MCF 10A (cell line): ENCODE results near the gene RPS5. TPM values are rescaled to one million over a fixed set of nuclear protein-coding genes. Genes with fewer than 3 reads are reported as not detected.

Experiments used
- BruUV-seq: library from RNA; stranded (reverse); fragments of 400-500 nt; replicated peaks from 2 replicates; lab custom pipeline; 2021; lab: Mats Ljungman, UMichigan
- CTCF ChIA-PET: fragments of 300-600 bp; sonication (Branson Sonifier 250); formaldehyde crosslinking; extraction: SDS; loops from one replicate; lab custom pipeline; 2021; ENCODE audit warnings: antibody characterized with exemption, inconsistent platforms; lab: Yijun Ruan, JAX
- POLR2A ChIA-PET: fragments of 300-600, 350-650 bp; sonication (Branson Sonifier 250); formaldehyde crosslinking; extraction: SDS; loops from one replicate; lab custom pipeline; 2020; ENCODE audit warnings: antibody characterized with exemption, inconsistent platforms; lab: Yijun Ruan, JAX
- DNase-seq: peaks from one replicate; pipeline ENCODE4 v3.0.0-alpha.2; 2018; ENCODE audit not compliant: unreplicated experiment
- H3K27ac Mint-ChIP-seq: one replicate; pipeline ENCODE4 v1.8.0; 2022; ENCODE audit warnings: mild to moderate bottlenecking, low read depth, mixed read lengths; ENCODE audit not compliant: unreplicated experiment
- H3K27me3 Mint-ChIP-seq: one replicate; pipeline ENCODE4 v1.8.0; 2022; ENCODE audit warnings: mixed read lengths; ENCODE audit not compliant: insufficient read depth, unreplicated experiment
- H3K36me3 Mint-ChIP-seq: one replicate; pipeline ENCODE4 v1.8.0; 2022; ENCODE audit warnings: mild to moderate bottlenecking, moderate library complexity, mixed read lengths; ENCODE audit not compliant: insufficient read depth, unreplicated experiment
- H3K4me1 Mint-ChIP-seq: one replicate; pipeline ENCODE4 v1.8.0; 2022; ENCODE audit warnings: mixed read lengths; ENCODE audit not compliant: insufficient read depth, unreplicated experiment
- H3K4me3 Mint-ChIP-seq: one replicate; pipeline ENCODE4 v1.8.0; 2022; ENCODE audit warnings: mild to moderate bottlenecking, moderate library complexity, mixed read lengths; ENCODE audit not compliant: unreplicated experiment
- H3K9me3 Mint-ChIP-seq: one replicate; pipeline ENCODE4 v1.8.0; 2022; ENCODE audit warnings: mixed read lengths; ENCODE audit not compliant: unreplicated experiment
- intact Hi-C: fragments of 100-400 bp; cut with micrococcal nuclease; formaldehyde crosslinking; loops from 2 replicates; pipeline ENCODE4 v1.14.1; 2022
- total RNA-seq: library from RNA; stranded (reverse); gene quantifications from 2 replicates; pipeline ENCODE4 v1.2.3, GENCODE V29; 2022
- TF ChIP-seq, protein P1 (sequence below): fragments of 200-600 bp; IDR thresholded peaks from one replicate; pipeline ENCODE4 v1.8.0; 2022; ENCODE audit warnings: antibody characterized with exemption, mild to moderate bottlenecking; ENCODE audit not compliant: unreplicated experiment

The RPS5 gene
- total RNA-seq, 1 experiment from 2014 or later = 1,779 TPM

GRCh38 chr19:58406818-58407657 is 20.0 kb downstream of the RPS5 start:
- Mint-ChIP-seq H3K27ac (peak overlapping the region; percentile 95), H3K36me3 (peaks cover 22% of the 10 kb centered on the region), H3K27me3 (no peaks in the 10 kb centered on the region), H3K9me3 (no peaks in the 10 kb centered on the region), H3K4me1 (peaks cover 26% of the 10 kb centered on the region), H3K4me3 (peak overlapping the region; percentile 81)
- DNase-seq = no peak
- intact Hi-C loops = loop anchor here (5.0 kb wide), 1 partner anchor 45 kb away; the partner anchor contains the start of gene ZNF324B
- BruUV-seq = no TSS peak
- TF ChIP-seq, protein P1, sequence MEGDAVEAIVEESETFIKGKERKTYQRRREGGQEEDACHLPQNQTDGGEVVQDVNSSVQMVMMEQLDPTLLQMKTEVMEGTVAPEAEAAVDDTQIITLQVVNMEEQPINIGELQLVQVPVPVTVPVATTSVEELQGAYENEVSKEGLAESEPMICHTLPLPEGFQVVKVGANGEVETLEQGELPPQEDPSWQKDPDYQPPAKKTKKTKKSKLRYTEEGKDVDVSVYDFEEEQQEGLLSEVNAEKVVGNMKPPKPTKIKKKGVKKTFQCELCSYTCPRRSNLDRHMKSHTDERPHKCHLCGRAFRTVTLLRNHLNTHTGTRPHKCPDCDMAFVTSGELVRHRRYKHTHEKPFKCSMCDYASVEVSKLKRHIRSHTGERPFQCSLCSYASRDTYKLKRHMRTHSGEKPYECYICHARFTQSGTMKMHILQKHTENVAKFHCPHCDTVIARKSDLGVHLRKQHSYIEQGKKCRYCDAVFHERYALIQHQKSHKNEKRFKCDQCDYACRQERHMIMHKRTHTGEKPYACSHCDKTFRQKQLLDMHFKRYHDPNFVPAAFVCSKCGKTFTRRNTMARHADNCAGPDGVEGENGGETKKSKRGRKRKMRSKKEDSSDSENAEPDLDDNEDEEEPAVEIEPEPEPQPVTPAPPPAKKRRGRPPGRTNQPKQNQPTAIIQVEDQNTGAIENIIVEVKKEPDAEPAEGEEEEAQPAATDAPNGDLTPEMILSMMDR = no peak
- ChIA-PET POLR2A (interaction anchor here (0.6 to 0.8 kb wide), 3 partner anchors 15 to 159 kb away, joined by 3 to 4 read pairs (median 3); partner anchors contain the start of gene ZNF324B), CTCF (interaction anchor here (0.9 to 2.1 kb wide), 3 partner anchors 11 to 20 kb away, joined by 3 to 6 read pairs (median 3); partner anchors contain the start of genes RNF225 and RPS5)

GRCh38 chr19:58407658-58408151 is 20.6 kb downstream of the RPS5 start:
- DNase-seq = no peak
- POLR2A ChIA-PET = interaction anchor here (1.0 to 2.7 kb wide), 10 partner anchors 11 to 168 kb away, joined by 3 to 24 read pairs (median 6); partner anchors contain the start of genes ZBTB45, ZNF324B, ZNF446 and ZNF497
- intact Hi-C loops = loop anchor here (1.0 to 5.0 kb wide), 2 partner anchors 45 to 59 kb away; partner anchors contain the start of gene ZNF324B
- no peaks in the 10 kb centered on the region for H3K9me3 Mint-ChIP-seq
- BruUV-seq = TSS peak; percentile 81
- H3K27me3 Mint-ChIP-seq = no peaks in the 10 kb centered on the region
- H3K4me3 Mint-ChIP-seq = peak overlapping the region; percentile 81
- peaks cover 26% of the 10 kb centered on the region for H3K4me1 Mint-ChIP-seq
- TF ChIP-seq, protein P1 = no peak
- peak overlapping the region; percentile 95 for H3K27ac Mint-ChIP-seq
- CTCF ChIA-PET = interaction anchor here (2.1 kb wide), 1 partner anchor 10 kb away, joined by 6 read pairs; no protein-coding TSS in a partner anchor
- H3K36me3 Mint-ChIP-seq = peaks cover 22% of the 10 kb centered on the region

DNA sequence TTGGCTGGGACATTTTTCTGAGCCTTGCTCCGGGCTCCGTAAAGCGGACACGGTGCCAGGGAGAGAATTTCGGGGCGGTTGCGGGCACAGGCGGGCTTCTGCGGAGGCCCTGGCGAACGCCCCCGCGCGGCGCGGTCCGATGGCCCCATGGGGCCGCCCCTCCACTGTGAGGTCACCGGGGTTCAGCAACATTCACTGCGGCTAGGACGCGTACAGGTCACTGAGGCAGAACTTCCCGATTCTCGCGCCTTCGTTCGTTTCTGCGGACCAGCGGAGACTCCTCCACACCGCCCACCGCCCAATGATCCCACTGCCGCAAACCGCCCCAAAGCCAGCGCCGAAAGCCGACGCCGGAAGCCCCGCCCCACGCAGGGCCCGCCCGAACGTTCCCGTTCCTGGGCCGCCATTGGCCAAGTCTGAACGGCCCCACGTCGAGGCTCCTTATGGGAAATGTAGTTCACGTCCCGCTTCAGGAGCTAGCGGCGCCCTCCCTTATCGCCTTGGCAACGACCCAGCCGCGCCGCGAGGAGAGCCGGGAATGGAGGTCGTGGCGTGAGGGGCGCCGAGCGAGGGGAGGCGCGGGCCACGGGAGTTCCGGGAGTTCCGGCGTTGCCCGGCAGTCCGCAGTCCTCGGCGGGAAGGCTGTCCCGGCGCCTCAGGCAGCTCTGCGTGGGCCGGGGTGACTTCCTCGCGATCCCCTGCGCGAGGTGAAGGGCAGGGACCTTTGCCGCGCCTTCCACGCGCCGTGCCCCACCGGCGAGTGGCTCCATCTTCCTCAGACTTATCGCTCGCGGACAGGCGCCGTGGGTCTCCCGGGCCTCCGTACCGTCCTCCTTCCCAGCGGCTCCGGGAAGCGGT is 21.3 kb downstream of the RPS5 start, which contains the start of gene ZNF584:
Gene ZNF584 (plus strand): TSS at position 498 of the 858 bp plus-strand sequence. CDS start 499 bp downstream, outside the sequence.
- Mint-ChIP-seq H3K9me3 (no peaks in the 10 kb centered on the region), H3K27me3 (no peaks in the 10 kb centered on the region), H3K36me3 (peaks cover 26% of the 10 kb centered on the region), H3K4me3 (peak within 1 kb of the TSS; percentile 81), H3K27ac (peak within 1 kb of the TSS; percentile 95), H3K4me1 (peaks cover 26% of the 10 kb centered on the region)
- POLR2A ChIA-PET = interaction anchor here (0.6 to 2.7 kb wide), 30 partner anchors 10 to 590 kb away, joined by 3 to 24 read pairs (median 3); partner anchors contain the start of genes MZF1, TRIM28, ZBTB45 and ZNF324B
- CTCF ChIA-PET = interaction anchor here (0.7 to 2.1 kb wide), 2 partner anchors 9 to 943 kb away, joined by 4 to 6 read pairs; no protein-coding TSS in a partner anchor
- peak; percentile 96 for DNase-seq
- TF ChIP-seq, protein P1 = no peak
- intact Hi-C loops = loop anchor here (1.0 to 5.0 kb wide), 2 partner anchors 44 to 58 kb away; partner anchors contain the start of gene ZNF324B
- no TSS peak for BruUV-seq
